ENCODE data around the gene GUCY2C. TPM values are rescaled to one million over a fixed set of nuclear protein-coding genes. Genes with fewer than 3 reads are reported as not detected.

GUCY2C gene
- total RNA-seq, 1 donor: not detected

GRCh38 chr12:14654416-14654815 is 42.0 kb downstream of the GUCY2C start:
- Histone ChIP-seq H4K20me1 (ENCODE audit: insufficient read depth, low read length) (no peaks in the 10 kb centered on the region), H3K4me2 (ENCODE audit: insufficient read depth, low read length) (no peak overlapping the region), H3K27me3 (ENCODE audit: insufficient read depth, low read length) (no peaks in the 10 kb centered on the region), H3K27ac (ENCODE audit: low read depth, low read length) (no peak overlapping the region), H2AFZ (ENCODE audit: low read length) (no peak overlapping the region), H3K79me2 (ENCODE audit: insufficient read depth, low read length) (no peaks in the 10 kb centered on the region), H3K4me3 (ENCODE audit: insufficient read depth, low read length) (no peak overlapping the region), H3K4me1 (ENCODE audit: insufficient read depth, low read length) (no peaks in the 10 kb centered on the region), H3K9me3 (ENCODE audit: low read depth, low read length) (no peaks in the 10 kb centered on the region), H3K36me3 (ENCODE audit: insufficient read depth, low read length) (no peaks in the 10 kb centered on the region)
- DNase-seq (ENCODE audit: insufficient read length, low spot score, missing footprints): no peak
- no peak for TF ChIP-seq CTCF (IDR thresholded peaks at IDR 0.05; ENCODE audit: extremely low read depth, low read depth, low read length)

DNA sequence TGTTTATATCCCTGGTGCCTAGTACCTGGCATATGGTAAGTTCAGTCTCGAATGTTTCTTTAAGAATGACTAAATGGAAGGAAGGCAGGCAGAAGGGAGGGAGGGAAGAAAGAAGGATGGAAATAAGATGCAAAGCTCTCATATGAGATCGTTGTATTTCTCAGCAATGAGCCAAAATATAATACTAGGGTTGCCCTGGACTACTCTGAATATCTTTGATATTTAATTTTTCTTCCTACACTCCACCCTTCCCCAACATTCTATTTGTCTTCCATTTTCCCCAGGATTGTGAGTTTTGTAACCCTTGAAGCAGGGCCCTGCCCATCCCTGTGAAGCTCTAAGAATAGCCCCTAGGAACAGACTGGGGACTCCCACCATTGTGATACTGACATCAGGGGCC is 43.9 kb downstream of the GUCY2C start:
- Histone ChIP-seq H4K20me1 (ENCODE audit: insufficient read depth, low read length) (no peaks in the 10 kb centered on the region), H3K27me3 (ENCODE audit: insufficient read depth, low read length) (no peaks in the 10 kb centered on the region), H3K9me3 (ENCODE audit: low read depth, low read length) (no peaks in the 10 kb centered on the region), H3K36me3 (ENCODE audit: insufficient read depth, low read length) (no peaks in the 10 kb centered on the region), H2AFZ (ENCODE audit: low read length) (no peak overlapping the region), H3K4me3 (ENCODE audit: insufficient read depth, low read length) (no peak overlapping the region), H3K79me2 (ENCODE audit: insufficient read depth, low read length) (no peaks in the 10 kb centered on the region), H3K4me2 (ENCODE audit: insufficient read depth, low read length) (no peak overlapping the region), H3K4me1 (ENCODE audit: insufficient read depth, low read length) (no peaks in the 10 kb centered on the region), H3K27ac (ENCODE audit: low read depth, low read length) (no peak overlapping the region)
- no peak for DNase-seq (ENCODE audit: insufficient read length, low spot score, missing footprints)
- TF ChIP-seq CTCF (IDR thresholded peaks at IDR 0.05; ENCODE audit: extremely low read depth, low read depth, low read length): no peak

GRCh38 chr12:14651371-14651770 is 45.0 kb downstream of the GUCY2C start:
- Histone ChIP-seq H3K36me3 (ENCODE audit: insufficient read depth, low read length) (no peaks in the 10 kb centered on the region), H3K9me3 (ENCODE audit: low read depth, low read length) (no peaks in the 10 kb centered on the region), H3K4me2 (ENCODE audit: insufficient read depth, low read length) (no peak overlapping the region), H3K4me1 (ENCODE audit: insufficient read depth, low read length) (no peaks in the 10 kb centered on the region), H3K4me3 (ENCODE audit: insufficient read depth, low read length) (no peak overlapping the region), H3K27ac (ENCODE audit: low read depth, low read length) (no peak overlapping the region), H4K20me1 (ENCODE audit: insufficient read depth, low read length) (no peaks in the 10 kb centered on the region), H3K79me2 (ENCODE audit: insufficient read depth, low read length) (no peaks in the 10 kb centered on the region), H3K27me3 (ENCODE audit: insufficient read depth, low read length) (no peaks in the 10 kb centered on the region), H2AFZ (ENCODE audit: low read length) (no peak overlapping the region)
- no peak for DNase-seq (ENCODE audit: insufficient read length, low spot score, missing footprints)
- no peak for TF ChIP-seq CTCF (IDR thresholded peaks at IDR 0.05; ENCODE audit: extremely low read depth, low read depth, low read length)

DNA sequence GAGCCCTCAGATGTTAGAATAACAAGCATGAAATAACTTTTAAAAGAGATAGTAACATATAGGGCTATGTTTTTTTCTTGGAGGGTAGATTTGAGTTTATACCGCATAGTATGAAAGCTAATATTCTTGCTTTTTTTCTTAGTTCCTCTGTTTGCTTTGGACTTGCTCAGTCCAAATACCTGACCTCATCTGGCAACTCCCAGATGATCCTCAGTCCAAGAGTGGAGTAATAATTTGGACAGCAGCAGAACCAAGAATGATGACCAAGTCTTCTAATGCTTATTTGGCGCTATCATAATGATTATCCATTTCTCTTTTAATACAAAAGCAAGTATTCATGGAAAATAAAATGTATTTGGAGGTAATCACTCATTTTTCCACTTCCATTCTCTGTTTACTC is 45.6 kb downstream of the GUCY2C start:
- H3K27me3 ChIP-seq (ENCODE audit: insufficient read depth, low read length): no peaks in the 10 kb centered on the region
- H3K4me3 ChIP-seq (ENCODE audit: insufficient read depth, low read length): no peak overlapping the region
- DNase-seq (ENCODE audit: insufficient read length, low spot score, missing footprints): no peak
- no peaks in the 10 kb centered on the region for H3K9me3 ChIP-seq (ENCODE audit: low read depth, low read length)
- H2AFZ ChIP-seq (ENCODE audit: low read length): no peak overlapping the region
- no peaks in the 10 kb centered on the region for H4K20me1 ChIP-seq (ENCODE audit: insufficient read depth, low read length)
- no peak overlapping the region for H3K27ac ChIP-seq (ENCODE audit: low read depth, low read length)
- H3K79me2 ChIP-seq (ENCODE audit: insufficient read depth, low read length): no peaks in the 10 kb centered on the region
- H3K4me2 ChIP-seq (ENCODE audit: insufficient read depth, low read length): no peak overlapping the region
- no peak for TF ChIP-seq CTCF (IDR thresholded peaks at IDR 0.05; ENCODE audit: extremely low read depth, low read depth, low read length)
- no peaks in the 10 kb centered on the region for H3K36me3 ChIP-seq (ENCODE audit: insufficient read depth, low read length)
- no peaks in the 10 kb centered on the region for H3K4me1 ChIP-seq (ENCODE audit: insufficient read depth, low read length)
